IMR-90 (cell line): Measurements from ENCODE around the gene SPRED2. TPM values are rescaled to one million over a fixed set of nuclear protein-coding genes. Genes with fewer than 3 reads are reported as not detected.

Source experiments
- ATAC-seq: fragments of 200-7000 bp; cut with Tn5 transposase; 2 replicates; pipeline ENCODE4 v1.9.1; 2020; ENCODE audit warnings: low read depth, mild to moderate bottlenecking, moderate library complexity
- BruUV-seq: library from RNA; stranded (reverse); fragments of 400-500 nt; replicated peaks from 2 replicates; lab custom pipeline; 2021; lab: Mats Ljungman, UMichigan
- CTCF ChIA-PET: fragments of 300-600 bp; formaldehyde crosslinking; extraction: SDS; loops from one replicate; lab custom pipeline; 2021; ENCODE audit warnings: antibody characterized with exemption; lab: Yijun Ruan, JAX
- POLR2A ChIA-PET: fragments of 300-600 bp; sonication (Branson Sonifier 250); formaldehyde crosslinking; loops from one replicate; lab custom pipeline; 2022; ENCODE audit warnings: antibody characterized with exemption; ENCODE audit not compliant: unreplicated experiment; lab: Charles Lee
- DNase-seq: peaks from one replicate; pipeline ENCODE4 v3.0.0; 2013
- H2AFZ ChIP-seq: replicated peaks from 2 replicates; pipeline ENCODE3; 2013; ENCODE audit warnings: low read length, mild to moderate bottlenecking; ENCODE audit not compliant: poor library complexity
- H2AK5ac ChIP-seq: 2 replicates; pipeline ENCODE4 v1.6.1; 2013; ENCODE audit warnings: low read depth, low read length, inconsistent platforms
- H2AK9ac ChIP-seq: replicated peaks from 2 replicates; pipeline ENCODE3; 2013; ENCODE audit warnings: mild to moderate bottlenecking, low read depth, low read length, moderate library complexity; ENCODE audit not compliant: poor library complexity
- H2BK120ac ChIP-seq: 2 replicates; pipeline ENCODE4 v1.6.1; 2013; ENCODE audit warnings: low read depth, low read length, inconsistent platforms
- H2BK15ac ChIP-seq: 3 replicates; pipeline ENCODE4 v1.6.1; 2013; ENCODE audit warnings: low read depth, low read length, inconsistent platforms
- H2BK20ac ChIP-seq: 2 replicates; pipeline ENCODE4 v1.6.1; 2013; ENCODE audit warnings: low read depth, mild to moderate bottlenecking, inconsistent platforms, low read length, moderate library complexity
- H2BK5ac ChIP-seq: 2 replicates; pipeline ENCODE4 v1.6.1; 2013; ENCODE audit warnings: mild to moderate bottlenecking, low read depth, low read length, inconsistent platforms; ENCODE audit not compliant: poor library complexity, severe bottlenecking
- H3K14ac ChIP-seq: replicated peaks from 2 replicates; pipeline ENCODE4 v1.6.1; 2013; ENCODE audit warnings: low read depth, low read length, inconsistent platforms
- H3K18ac ChIP-seq: 2 replicates; pipeline ENCODE4 v1.6.1; 2013; ENCODE audit warnings: low read depth, low read length, control low read depth
- H3K23ac ChIP-seq: 2 replicates; pipeline ENCODE4 v1.6.1; 2013; ENCODE audit warnings: low read depth, low read length, inconsistent platforms
- H3K27ac ChIP-seq: 2 replicates; pipeline ENCODE4 v1.5.1; 2013; ENCODE audit warnings: mild to moderate bottlenecking, control low read depth, low read length; ENCODE audit not compliant: insufficient read depth
- H3K27me3 ChIP-seq: 2 replicates; pipeline ENCODE4 v1.6.1; 2013; ENCODE audit warnings: low read length; ENCODE audit not compliant: control insufficient read depth, insufficient read depth
- H3K36me3 ChIP-seq: 2 replicates; pipeline ENCODE4 v1.6.1; 2013; ENCODE audit warnings: low read length, mixed read lengths; ENCODE audit not compliant: control insufficient read depth, insufficient read depth
- H3K4ac ChIP-seq: 2 replicates; pipeline ENCODE4 v1.6.1; 2013; ENCODE audit warnings: low read depth, low read length, inconsistent platforms
- H3K4me1 ChIP-seq: 2 replicates; pipeline ENCODE4 v1.6.1; 2013; ENCODE audit warnings: low read length, mixed read lengths; ENCODE audit not compliant: control insufficient read depth, insufficient read depth
- H3K4me2 ChIP-seq: 2 replicates; pipeline ENCODE4 v1.6.1; 2013; ENCODE audit warnings: low read depth, mild to moderate bottlenecking, control low read depth, low read length, moderate library complexity
- H3K4me3 ChIP-seq: 2 replicates; pipeline ENCODE4 v1.5.1; 2013; ENCODE audit warnings: low read depth, mild to moderate bottlenecking, control low read depth, low read length, moderate library complexity; ENCODE audit not compliant: insufficient read depth
- H3K56ac ChIP-seq: 2 replicates; pipeline ENCODE4 v1.6.1; 2013; ENCODE audit warnings: low read length, inconsistent platforms; ENCODE audit not compliant: insufficient read depth; ENCODE audit errors: extremely low read depth
- H3K79me1 ChIP-seq, 2 experiments: 2 replicates each; pipeline ENCODE4 v1.6.1; 2013; ENCODE audit warnings: low read length in 2 of 2, inconsistent platforms in 1 of 2, low read depth in 1 of 2
- H3K9ac ChIP-seq: 2 replicates; pipeline ENCODE4 v1.6.1; 2013; ENCODE audit warnings: low read depth, low read length, control low read depth
- H3K9me1 ChIP-seq: 2 replicates; pipeline ENCODE4 v1.6.1; 2013; ENCODE audit warnings: low read length, inconsistent platforms; ENCODE audit not compliant: insufficient read depth
- H3K9me3 ChIP-seq: 2 replicates; pipeline ENCODE4 v1.6.1; 2013; ENCODE audit warnings: low read length; ENCODE audit not compliant: control insufficient read depth, insufficient read depth
- H4K20me1 ChIP-seq: 2 replicates; pipeline ENCODE4 v1.6.1; 2013; ENCODE audit warnings: low read length, inconsistent platforms; ENCODE audit not compliant: insufficient read depth
- H4K5ac ChIP-seq: 2 replicates; pipeline ENCODE4 v1.6.1; 2013; ENCODE audit warnings: mild to moderate bottlenecking, low read depth, low read length, control low read depth
- H4K8ac ChIP-seq, 2 experiments: 2 replicates each; pipeline ENCODE4 v1.6.1; 2013; ENCODE audit warnings: low read depth in 2 of 2, low read length in 2 of 2, control low read depth in 1 of 2, inconsistent platforms in 1 of 2
- H4K91ac ChIP-seq: 2 replicates; pipeline ENCODE4 v1.6.1; 2013; ENCODE audit warnings: low read depth, low read length, inconsistent platforms; ENCODE audit not compliant: insufficient read depth
- BHLHE40 ChIP-seq: fragments of 150-350 bp; IDR thresholded peaks from 2 replicates; pipeline ENCODE4 v1.6.1; 2016; ENCODE audit warnings: mild to moderate bottlenecking, low read depth, low read length
- CHD1 ChIP-seq: IDR thresholded peaks from 2 replicates; pipeline ENCODE4 v1.6.1; 2012; ENCODE audit warnings: low read depth, low read length, improper control_type of control experiment
- MAZ ChIP-seq: IDR thresholded peaks from 2 replicates; pipeline ENCODE4 v1.6.1; 2012; ENCODE audit warnings: low read depth, mild to moderate bottlenecking, low read length, improper control_type of control experiment, moderate library complexity, borderline replicate concordance
- MXI1 ChIP-seq: IDR thresholded peaks from 2 replicates; pipeline ENCODE4 v1.6.1; 2012; ENCODE audit warnings: low read depth, mild to moderate bottlenecking, low read length, moderate library complexity, borderline replicate concordance
- POLR2A ChIP-seq: IDR thresholded peaks from 2 replicates; pipeline ENCODE4 v1.6.1; 2012; ENCODE audit warnings: mild to moderate bottlenecking, low read depth, low read length
- RAD21 ChIP-seq: IDR thresholded peaks from 2 replicates; pipeline ENCODE4 v1.6.1; 2012; ENCODE audit warnings: low read length, improper control_type of control experiment
- WGBS, 2 experiments: methylation state at CpG; one replicate each; pipeline versions ENCODE4 v1.1.5 to v1.1.7; 2013; ENCODE audit warnings: missing lambda C conversion rate in 2 of 2; ENCODE audit not compliant: insufficient read length in 1 of 2; ENCODE audit errors: extremely low coverage in 2 of 2; 5-methylcytosine and 5-hydroxymethylcytosine counted together
- dilution Hi-C: fragments of 300-500 bp; cut with HindIII; formaldehyde crosslinking; loops from one replicate; pipeline ENCODE4 v1.14.3; 2018; ENCODE audit warnings: low sequenced_read_pairs; ENCODE audit not compliant: unreplicated experiment
- in situ Hi-C: fragments of 300-500 bp; cut with MboI; formaldehyde crosslinking; loops from 3 replicates; pipeline ENCODE4 v1.14.3; 2019; ENCODE audit warnings: low sequenced_read_pairs, inconsistent platforms, mixed read lengths
- intact Hi-C: fragments of 100-400 bp; cut with micrococcal nuclease; formaldehyde crosslinking; loops from 2 replicates; pipeline ENCODE4 v1.10.0; 2022
- polyA plus RNA-seq, 3 experiments: library from polyadenylated mRNA; depleted of rRNA; stranded (reverse); fragments of >200 nt; gene quantifications; 2 replicates each; pipeline ENCODE4 v1.2.3, GENCODE V29; 2012; ENCODE audit warnings: low replicate concordance in 1 of 3
- total RNA-seq: library from RNA; depleted of rRNA; stranded (reverse); fragments of >200 nt; gene quantifications from 2 replicates; pipeline ENCODE4 v1.2.3, GENCODE V29; 2012
- TF ChIP-seq, protein P1 (sequence below): conservative IDR thresholded peaks from 2 replicates; pipeline ENCODE4 v1.5.1; 2012; ENCODE audit warnings: mild to moderate bottlenecking, low read depth, low read length, improper control_type of control experiment
- TF ChIP-seq, protein P2 (sequence below): fragments of 150-350 bp; IDR thresholded peaks from 2 replicates; pipeline ENCODE4 v1.6.1; 2016; ENCODE audit warnings: low read depth, mild to moderate bottlenecking, low read length, moderate library complexity, borderline replicate concordance

Gene SPRED2
- total and polyA plus RNA-seq, 2 of the 4 experiments (the other 2 are of a cell fraction) = 4.8 to 18.7 TPM

DNA sequence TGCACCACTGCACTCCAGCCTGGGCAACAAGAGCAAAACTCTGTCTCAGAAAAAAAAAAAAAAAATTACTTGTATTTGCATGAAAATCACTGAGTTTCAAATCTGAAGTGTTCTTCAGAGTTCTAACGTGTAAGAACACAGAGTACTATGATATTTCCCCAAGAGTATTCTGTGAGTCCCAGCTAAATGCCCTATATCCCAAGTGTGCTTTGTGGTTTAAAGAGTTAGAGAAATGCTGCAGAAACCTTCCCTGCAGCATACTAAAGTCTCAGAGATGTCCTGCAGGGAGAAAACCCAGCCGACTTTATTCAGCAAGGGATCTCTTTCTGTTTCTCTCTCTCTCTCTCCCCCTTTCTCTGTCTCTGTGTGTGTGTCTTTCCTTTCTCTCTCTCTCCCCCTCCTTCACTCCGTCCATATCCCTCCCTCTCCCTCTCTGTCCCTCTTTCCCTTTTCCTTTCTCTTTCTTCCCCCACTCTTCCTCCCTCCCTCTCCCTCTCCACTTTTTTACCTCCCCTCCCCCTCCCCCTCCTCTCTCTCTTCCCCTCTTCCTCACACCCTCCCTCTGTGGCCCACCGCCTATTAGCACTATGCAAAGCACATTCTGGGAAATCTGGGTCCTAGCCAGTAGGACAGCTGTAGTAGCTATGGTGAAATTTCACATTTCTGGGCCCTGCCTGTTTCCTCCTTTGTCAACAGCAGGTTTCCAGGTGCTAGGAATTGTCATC lies 150.6 kb downstream of the SPRED2 start:
- no peak overlapping the region for H3K27ac ChIP-seq
- H4K91ac ChIP-seq = no peak overlapping the region
- H4K5ac ChIP-seq = peak overlapping the region; percentile 37; the same call in 1 of the 2 replicates
- H2AFZ ChIP-seq = no peak overlapping the region
- H3K9ac ChIP-seq = no peak overlapping the region
- 0 out of 2 replicates have a peak, but pooled peaks cover 2% of the 10 kb centered on the region for H3K27me3 ChIP-seq
- no peak overlapping the region for H3K4ac ChIP-seq
- H3K4me3 ChIP-seq = no peak overlapping the region
- no peaks in the 10 kb centered on the region for H3K79me1 ChIP-seq
- ATAC-seq (peak; percentile 19; the same call in 1 of the 2 replicates), DNase-seq (peak; percentile 33)
- H2AK9ac ChIP-seq = no peak overlapping the region
- intact Hi-C loops = loop anchor here (5.0 kb wide), 1 partner anchor 86 kb away; no protein-coding TSS in a partner anchor
- peaks cover 16% of the 10 kb centered on the region; the same call in 1 of the 2 replicates for H3K9me1 ChIP-seq
- no peak overlapping the region for H2BK120ac ChIP-seq
- no peaks in the 10 kb centered on the region for H3K9me3 ChIP-seq
- H3K36me3 ChIP-seq = no peaks in the 10 kb centered on the region
- CTCF ChIA-PET = no interaction called here
- no peak overlapping the region for H2AK5ac ChIP-seq
- dilution Hi-C loops = no loop called here
- no TSS peak for BruUV-seq
- peaks cover 4% of the 10 kb centered on the region; the same call in 1 of the 2 replicates for H4K20me1 ChIP-seq
- H4K8ac ChIP-seq = peak overlapping the region in 1 of 2 experiments; percentile 27; a peak in 1 of 4 replicates
- in situ Hi-C loops = no loop called here
- POLR2A ChIA-PET = no interaction called here
- no peak overlapping the region for H3K14ac ChIP-seq
- no CpG with 5 or more reads among the region's 4 CpGs for WGBS, 2 experiments
- H2BK20ac ChIP-seq = no peak overlapping the region
- no peak overlapping the region for H2BK5ac ChIP-seq
- H3K4me1 ChIP-seq = peaks cover 7% of the 10 kb centered on the region
- H3K23ac ChIP-seq = no peak overlapping the region
- TF ChIP-seq MXI1 (no peak), RAD21 (no peak), BHLHE40 (no peak), POLR2A (no peak), CHD1 (no peak), MAZ (no peak)
- TF ChIP-seq, protein P1, sequence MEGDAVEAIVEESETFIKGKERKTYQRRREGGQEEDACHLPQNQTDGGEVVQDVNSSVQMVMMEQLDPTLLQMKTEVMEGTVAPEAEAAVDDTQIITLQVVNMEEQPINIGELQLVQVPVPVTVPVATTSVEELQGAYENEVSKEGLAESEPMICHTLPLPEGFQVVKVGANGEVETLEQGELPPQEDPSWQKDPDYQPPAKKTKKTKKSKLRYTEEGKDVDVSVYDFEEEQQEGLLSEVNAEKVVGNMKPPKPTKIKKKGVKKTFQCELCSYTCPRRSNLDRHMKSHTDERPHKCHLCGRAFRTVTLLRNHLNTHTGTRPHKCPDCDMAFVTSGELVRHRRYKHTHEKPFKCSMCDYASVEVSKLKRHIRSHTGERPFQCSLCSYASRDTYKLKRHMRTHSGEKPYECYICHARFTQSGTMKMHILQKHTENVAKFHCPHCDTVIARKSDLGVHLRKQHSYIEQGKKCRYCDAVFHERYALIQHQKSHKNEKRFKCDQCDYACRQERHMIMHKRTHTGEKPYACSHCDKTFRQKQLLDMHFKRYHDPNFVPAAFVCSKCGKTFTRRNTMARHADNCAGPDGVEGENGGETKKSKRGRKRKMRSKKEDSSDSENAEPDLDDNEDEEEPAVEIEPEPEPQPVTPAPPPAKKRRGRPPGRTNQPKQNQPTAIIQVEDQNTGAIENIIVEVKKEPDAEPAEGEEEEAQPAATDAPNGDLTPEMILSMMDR = no peak
- TF ChIP-seq, protein P2, sequence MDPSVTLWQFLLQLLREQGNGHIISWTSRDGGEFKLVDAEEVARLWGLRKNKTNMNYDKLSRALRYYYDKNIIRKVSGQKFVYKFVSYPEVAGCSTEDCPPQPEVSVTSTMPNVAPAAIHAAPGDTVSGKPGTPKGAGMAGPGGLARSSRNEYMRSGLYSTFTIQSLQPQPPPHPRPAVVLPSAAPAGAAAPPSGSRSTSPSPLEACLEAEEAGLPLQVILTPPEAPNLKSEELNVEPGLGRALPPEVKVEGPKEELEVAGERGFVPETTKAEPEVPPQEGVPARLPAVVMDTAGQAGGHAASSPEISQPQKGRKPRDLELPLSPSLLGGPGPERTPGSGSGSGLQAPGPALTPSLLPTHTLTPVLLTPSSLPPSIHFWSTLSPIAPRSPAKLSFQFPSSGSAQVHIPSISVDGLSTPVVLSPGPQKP = no peak
- H2BK15ac ChIP-seq = no peak overlapping the region
- no peak overlapping the region for H3K18ac ChIP-seq
- no peak overlapping the region for H3K56ac ChIP-seq
- H3K4me2 ChIP-seq = peak overlapping the region; percentile 16; the same call in 1 of the 2 replicates
